GM21515 (cell line): ENCODE data around the gene MED7.

Experiments
- ATAC-seq: cut with Tn5 transposase; IDR thresholded peaks from one replicate; pipeline ENCODE4 v1.9.1; 2021; ENCODE audit not compliant: unreplicated experiment

Gene MED7

DNA sequence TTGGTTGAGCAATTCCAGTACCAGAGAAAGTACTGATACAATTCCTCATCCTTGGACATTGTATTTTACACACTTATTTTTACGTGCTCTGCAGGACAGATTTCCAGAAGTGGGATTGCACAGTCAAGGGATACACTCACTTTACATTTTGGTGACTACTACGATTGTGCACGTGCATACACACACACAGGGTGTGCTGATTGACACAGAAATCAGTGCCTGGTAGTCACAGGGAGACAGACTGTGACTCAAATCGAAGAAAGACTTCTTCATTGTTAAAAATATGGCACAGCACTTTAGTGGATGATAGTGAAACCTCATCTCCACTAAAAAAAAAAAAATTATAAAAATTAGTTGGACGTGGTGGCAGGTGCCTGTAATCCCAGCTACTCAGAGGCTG, 21.9 kb upstream of the MED7 start:
- no peak for ATAC-seq

DNA sequence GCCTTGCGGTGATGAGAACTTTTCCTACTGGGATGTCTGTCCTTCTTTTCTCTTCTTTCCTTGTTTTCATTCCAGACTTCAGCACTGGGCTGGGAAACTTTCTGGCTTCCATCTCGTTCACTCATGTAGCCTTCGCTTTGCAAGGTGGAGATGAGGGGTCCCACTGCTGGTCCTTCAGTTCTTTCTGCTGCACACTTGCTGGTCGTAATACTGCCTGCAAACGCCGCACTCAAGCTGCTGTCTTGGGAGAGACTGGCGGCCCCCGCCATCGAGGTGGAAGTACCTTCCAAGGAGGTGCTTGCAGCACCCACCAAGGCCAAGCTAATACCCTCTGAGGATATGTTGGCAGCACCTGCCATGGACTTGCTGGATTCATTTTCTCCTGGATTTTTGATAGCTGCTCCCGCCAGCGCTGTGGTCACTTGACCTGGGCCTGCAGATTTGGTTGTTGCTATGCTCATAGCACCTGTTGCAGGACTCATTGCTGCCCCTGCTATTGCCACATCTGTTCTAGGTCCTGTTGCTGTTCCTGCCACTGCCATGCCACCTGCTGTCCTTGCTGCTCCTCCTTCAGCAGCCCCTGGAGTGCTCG, 20.4 kb upstream of the MED7 start:
- ATAC-seq: no peak

DNA sequence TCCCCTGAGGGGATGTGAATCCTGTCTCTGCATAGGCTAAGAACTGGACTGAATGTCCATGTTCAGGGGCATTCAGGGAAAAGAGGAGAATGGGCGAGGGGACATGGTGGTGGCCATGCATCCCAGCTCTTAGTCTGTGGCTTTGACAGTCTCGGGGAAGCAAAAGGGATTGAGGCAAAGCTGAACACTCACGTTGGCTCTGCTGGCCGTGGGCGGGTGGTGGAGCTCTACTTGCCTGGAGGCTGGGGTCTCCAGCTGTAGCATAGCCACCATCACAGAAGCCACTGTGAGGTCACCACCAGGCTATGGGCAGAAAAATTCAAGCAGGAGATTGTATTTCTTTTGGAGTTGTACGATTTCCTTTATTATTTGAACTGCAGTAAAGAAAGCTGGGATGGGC, 19.3 kb upstream of the MED7 start:
- no peak for ATAC-seq

DNA sequence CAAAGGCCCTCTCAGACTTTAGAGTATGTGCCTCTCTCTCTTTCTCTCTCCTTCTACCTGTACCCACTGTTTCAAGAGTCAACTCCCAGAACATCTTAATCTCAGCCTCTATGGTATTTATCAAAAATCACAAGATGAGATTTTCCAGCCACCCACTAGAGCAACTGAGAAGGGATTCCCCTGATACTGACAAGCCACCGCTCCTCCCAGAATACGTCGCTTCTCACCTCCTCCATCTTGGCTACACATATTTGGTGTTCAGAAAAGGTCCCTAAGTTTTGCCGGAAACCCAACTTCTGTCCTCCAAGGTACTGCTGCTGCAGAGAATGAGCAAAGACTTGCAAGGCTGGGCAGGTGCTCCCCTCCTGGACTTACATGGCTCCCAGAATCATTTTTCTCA, 17.3 kb upstream of the MED7 start:
- ATAC-seq: no peak

DNA sequence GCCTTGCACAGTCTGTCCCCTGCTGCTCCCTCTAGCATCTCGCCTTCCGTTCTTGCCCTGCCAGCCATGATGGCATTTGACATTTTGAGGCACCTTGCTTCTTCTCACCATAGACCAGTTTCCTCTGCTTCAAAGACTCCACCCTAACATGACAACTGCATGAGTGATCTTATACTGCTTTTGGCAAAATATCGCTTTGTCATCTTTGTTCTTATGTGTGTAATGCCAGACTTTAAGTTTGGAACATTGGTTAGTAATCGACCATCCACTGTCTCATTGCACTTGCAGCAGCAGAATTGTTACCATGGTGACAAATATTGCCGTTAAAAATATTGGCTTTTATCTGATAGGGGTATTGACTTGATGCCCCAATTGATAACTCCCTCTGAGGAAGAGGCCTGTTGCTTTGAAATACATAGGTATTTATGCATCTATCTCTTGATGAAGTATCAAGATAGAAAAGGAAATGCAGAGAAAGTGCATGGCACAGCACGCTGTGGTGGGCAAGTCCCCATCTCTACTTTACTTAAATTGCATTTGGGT, 16.6 kb upstream of the MED7 start:
- no peak for ATAC-seq

DNA sequence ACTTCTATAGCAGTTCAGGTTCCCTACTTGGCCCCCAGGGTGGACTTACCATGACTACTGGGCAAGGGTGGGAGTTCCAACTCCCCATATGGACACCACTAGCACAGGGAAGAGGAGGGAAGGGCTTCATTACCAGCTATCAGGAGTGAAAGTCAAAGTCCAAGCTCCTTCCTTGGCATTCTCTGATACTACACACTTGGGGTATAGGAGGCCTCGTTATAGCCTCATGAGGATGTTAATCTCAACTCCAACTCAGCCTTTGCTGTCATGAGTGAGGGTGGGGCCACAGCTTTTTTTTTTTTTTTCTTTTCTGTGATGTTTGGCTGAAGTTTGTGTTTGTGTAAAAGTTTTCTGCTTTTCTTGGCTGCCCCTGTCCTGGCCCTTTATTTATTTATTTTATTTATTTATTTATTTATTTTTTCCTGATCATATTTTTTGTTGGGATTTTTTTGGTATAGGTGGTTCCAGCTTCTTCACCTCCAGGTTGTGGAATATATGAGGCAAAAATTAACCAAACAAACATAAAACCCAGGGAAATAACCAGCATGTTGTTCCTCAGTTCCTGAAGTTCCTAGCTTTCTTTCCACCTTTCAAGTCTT, 14.7 kb upstream of the MED7 start:
- ATAC-seq: no peak

DNA sequence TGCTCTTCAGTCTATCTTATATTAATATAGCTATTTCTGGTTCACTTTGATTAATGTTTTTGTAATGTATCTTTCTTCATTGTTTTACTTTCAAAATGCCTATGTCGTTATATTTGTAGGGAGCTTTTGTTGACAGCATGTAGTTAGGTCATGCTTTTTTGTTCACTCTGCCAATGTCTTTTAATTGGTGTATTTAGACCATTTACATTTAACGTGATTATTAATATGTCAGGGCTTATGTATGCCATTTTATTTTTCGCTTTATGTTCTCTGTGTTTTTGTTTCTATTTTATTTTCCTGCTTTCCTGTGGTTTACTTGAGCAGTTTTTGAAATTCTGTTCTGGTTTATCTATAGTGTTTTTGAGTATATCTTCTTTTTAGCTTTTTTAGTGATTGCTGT, 12.6 kb upstream of the MED7 start:
- no peak for ATAC-seq

DNA sequence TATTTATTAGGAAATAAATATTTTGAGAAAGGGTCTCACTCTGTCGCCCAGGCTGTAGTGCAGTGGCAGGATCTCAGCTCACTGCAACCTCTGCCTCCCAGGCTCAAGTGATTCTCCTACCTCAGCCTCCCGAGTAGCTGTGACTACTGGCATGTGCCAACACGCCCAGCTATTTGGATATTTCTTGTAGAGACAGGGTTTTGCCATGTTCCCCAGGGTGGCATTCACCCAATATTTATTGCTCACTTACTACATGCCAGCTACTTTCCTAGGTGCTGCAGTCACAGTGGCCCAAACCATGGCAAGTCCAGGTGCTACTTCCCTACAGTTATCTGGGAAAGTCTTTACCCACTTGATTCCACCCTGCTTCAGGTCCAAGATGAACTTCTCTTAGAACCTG, 8.3 kb upstream of the MED7 start:
- no peak for ATAC-seq

DNA sequence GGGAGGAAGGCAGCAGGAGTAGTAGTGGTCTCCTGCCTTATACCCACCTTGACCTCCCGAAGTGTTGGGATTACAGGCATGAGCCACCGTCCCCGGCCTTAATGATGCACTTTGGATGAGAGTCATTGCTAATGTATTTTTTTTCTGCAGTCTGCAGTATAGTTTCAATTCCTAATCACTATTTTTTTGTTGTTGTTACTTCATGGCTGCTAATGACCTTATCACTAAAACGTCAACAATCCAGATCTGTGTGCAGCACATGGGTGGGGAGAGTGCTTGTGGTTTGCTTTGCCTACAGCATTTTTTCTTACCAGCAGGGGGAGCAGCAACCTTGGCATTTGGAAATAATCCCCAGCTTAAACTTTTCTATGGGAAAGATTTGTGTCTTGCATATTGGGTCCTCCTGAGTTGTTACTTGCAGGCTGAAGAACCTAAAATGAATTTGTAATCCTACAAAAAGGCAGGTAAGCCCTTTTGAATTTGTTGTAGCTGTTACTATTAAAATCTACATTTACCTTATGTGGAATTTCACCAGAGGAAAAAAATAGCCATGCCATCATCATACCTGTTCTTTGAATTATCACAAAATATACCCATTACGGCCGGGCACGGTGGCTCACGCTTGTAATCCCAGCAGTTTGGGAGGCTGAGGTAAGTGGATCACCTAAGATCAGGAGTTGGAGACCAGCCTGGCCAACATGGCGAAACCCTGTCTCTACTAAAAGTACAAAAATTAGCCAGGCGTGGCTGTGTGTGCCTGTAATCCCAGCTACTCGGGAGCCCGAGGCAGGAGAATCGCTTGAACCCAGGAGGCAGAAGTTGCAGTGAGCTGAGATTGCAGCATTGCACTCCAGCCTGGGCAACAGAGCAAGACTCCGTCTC, 6.3 kb upstream of the MED7 start:
- peak; percentile 71 for ATAC-seq

DNA sequence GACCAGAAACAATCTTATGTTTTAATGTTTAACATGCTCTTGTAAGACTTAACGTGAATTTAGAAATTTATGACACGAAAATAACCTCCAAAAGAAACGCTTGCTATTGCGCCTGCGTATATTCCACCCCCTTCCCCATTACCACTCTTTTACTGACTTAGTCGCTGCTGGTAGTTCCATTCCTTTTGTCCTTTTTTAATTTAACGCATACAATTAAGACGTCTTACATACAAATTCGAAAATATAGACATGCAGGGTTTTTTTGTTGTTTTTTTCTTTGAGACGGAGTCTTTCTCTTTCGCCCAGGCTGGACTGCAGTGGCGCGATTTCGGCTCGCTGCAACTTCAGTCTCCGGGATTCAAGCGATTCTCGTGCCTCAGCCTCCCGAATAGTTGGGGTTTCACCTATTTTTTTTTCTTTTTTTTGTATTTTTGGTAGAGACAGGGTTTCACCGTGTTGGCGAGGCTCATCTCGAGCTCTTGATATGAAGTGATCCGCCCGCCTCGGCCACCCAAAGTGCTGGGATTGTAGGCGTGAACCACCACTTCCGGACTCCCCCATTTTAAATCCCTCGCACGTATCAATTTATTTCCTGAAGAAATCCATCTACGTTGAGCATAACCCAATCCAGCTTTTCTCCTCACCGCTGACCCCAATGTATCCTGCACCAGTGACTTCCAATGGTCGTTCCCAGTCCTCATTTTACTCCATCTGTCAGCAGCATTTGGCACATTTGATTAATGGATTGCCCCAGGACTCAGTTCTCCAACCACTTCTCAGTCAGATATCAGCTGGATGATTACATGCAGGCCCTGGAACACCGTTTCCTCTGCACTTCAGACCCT, 684 bp upstream of the MED7 start:
- peak; percentile 41 for ATAC-seq

DNA sequence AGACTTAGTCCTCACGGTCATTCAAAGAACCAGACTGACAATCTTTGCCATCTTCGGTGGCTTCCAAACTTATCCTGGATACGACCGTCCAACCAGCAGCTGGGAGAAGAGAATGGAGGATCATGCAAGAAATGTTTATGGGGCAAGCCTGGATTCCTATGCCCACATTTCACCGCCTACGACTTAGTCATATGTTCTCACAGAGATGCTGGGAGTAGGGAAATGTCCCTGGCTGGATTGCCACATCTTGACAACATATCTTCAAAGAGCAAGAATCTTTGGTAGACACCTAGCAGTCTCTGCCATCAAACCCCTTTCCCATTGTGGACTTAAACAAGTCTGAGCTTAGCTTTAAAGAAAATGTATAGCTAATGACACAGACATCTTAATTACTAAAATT, 5.0 kb downstream of the MED7 start:
- no peak for ATAC-seq

DNA sequence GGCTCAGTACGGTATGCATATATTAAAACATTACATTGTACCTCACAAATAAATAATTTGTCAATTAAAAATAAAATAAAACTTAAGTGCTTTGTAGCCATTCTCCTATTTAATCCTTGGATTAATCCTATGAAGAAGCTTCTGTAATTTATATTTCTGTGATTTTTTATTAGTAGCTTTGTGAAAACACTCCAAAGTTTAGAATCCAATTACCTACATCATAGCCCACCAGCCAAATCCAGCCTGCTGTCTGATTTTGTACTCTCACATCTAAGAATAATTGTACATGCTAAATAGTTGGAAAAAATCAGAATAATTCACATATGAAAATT, 10.4 kb downstream of the MED7 start:
- ATAC-seq: no peak

DNA sequence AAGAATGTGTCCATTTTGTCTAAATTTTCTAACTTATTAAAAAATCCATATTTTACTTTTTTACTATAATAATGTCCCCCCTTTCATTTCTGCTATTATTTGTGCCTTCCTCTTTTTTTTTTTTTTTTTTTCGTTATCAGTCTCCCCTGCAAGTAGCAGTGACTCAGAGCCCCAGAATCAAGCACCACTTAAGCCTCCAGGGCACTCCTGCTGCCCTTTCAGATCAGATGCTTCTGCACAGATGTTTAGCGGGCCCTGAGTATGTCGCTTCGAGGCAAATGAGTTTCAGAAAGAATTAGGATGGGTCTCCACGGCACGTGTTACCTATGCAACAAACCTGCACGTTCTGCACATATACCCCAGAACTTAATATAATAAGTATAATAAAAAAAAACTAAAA, 11.7 kb downstream of the MED7 start:
- peak; percentile 59 for ATAC-seq

DNA sequence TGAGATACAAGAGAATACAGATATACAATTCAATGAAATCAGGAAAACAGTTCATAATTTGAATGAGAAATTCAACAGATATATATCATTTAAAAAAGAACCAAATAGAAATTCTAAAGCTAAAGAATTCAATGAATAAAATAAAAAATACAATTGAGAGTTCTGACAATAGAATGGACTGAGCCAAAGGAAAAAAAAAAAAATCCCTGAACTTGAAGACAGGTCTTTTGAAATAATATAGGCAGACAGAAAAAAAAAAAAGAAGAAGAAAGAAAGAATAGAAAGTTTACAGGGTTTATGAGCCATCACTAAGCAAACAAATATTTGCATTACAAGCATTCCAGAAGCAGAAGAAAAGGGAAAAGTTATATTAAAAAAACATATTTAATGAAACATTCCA, 21.0 kb downstream of the MED7 start:
- no peak for ATAC-seq

DNA sequence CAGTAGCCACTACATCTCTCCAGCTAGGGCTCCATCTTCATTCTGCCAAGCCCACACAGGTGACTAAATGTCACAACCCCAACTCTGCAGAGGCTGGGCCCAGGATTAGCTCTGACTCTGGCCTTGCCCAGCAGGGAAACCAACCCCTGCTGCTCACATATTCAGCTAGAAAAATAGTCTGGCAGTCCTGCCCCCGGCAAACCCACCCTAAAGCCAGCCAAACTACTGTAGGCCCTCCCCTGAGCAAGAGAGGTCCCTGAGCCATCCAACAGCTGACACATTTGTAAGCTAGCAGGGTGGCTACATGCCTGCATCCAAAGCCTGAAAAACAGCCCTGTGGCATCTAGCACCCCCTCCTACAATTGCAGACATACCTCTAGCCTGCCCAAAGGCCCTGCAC, 22.6 kb downstream of the MED7 start:
- ATAC-seq: no peak

DNA sequence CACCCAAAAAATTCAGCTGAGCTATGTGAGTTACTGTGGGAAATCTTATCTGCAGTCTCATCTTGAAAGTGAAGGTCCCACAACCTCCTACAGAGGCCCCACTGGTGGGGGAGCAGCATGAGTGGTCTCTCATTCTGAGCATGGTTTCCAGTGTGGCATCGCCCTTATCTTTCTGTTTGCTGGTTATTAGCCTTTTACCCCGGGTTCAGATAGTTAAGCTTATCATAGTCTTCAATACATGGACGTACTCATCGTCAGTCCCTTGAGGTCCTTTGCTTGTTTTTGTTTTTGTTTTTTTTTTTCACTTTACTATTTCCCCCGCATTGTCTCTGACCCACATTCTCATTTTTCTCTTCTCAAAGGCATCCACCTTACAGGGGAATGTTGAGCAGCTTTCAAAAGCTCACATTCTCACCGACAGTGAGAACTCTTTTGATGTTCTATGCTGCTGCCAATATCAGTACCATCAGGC, 26.1 kb downstream of the MED7 start:
- peak; percentile 72 for ATAC-seq

DNA sequence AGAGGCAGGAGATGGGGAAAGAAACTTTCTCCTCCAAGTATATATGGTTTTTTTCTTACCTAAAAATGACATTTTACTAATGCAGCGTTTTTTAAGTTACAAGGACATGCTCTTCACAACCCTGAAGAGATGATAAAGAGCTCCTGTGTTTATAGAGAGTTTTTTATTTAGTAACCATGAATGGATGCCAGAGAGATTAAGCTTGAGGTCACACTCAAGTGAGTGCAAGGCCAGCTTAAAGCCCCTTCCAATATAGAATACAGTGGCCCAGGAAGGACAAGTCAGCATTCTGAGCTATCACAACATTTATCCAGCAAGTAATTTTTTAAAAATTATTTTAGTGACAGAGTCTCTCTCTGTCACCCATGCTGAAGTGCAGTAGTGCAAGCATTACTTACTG, 27.2 kb downstream of the MED7 start:
- no peak for ATAC-seq

DNA sequence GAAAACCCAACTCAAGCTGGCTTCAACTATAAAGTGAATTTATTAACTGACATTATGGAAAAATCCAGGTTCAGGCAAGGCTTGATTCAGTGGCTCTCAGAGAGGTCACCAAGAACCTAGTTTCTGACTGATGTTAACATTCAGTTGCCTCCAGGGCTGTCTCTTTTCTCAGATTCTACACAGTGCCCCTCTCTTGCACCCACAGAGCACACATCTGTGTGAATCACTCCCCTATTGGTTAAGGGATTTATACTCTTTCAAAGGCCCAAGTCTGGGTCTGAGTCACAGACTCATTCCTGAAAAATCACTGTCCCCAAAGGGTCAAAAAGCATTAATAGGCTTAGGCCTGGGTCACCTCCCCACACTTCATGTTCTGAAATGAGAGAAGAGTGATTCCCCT, 27.7 kb downstream of the MED7 start:
- no peak for ATAC-seq

DNA sequence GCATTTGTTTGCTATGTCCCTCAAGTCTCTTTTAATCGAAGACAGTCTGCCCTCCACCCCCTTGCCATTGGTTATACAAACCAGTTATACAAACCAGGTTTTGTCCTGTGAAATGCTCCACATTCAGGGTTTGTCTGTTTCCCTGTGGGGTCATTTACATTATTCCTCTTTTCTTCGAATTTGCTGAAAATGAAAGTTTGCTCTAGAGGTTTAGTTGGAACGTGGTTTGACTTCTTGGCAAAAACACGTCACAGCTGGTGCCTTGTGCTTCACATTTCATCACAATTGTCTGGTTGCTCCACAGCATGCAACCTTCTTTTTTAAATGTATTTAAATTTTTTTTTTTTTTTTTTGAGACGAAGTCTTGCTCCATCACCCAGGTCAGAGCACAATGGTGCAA, 29.7 kb downstream of the MED7 start:
- no peak for ATAC-seq

DNA sequence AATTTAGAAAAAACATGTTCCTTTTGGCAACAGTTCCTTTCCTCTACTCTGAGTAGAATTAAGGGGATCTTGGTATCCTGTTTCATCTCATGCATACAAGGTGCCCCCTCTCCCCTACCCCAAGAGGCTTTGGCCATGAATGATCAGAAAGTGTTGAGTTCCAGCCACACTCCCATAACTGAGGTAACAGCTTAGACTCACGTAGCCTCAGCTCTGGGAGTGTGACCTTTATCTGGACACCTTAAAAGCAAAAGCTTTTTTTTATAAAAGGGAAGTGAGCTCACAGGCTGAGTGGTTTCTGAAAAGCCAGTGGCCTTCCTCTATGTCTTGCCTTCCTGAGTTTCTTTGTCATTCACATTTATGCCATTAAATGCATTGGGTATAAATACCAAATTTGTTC, 32.9 kb downstream of the MED7 start:
- peak; percentile 83 for ATAC-seq

DNA sequence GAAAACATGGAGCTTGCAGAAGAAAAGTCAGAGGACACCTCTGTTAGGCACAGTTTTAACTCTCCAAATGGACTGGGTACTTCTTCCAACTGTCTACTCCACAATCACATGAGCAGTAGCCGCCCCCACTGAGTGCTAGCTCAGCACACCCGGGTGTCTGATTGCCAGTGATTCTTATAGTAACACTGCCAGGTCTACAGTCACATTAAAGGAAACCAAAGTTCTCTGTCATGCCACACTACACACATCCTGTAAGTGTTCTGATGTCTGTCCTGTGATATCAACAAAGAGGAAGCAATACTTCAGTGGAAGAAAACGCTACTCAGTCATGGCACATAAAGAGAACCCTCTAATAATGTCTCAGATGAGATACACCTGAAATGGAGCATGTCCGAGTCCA, 33.7 kb downstream of the MED7 start, which contains the start of gene HAVCR2:
HAVCR2 (minus strand) TSS at position 69 of the 400 bp plus-strand sequence; CDS start at position 8, 61 bp downstream.
- peak; percentile 86 for ATAC-seq
